ENCODE measurements around the gene GYG1. TPM values are rescaled to one million over a fixed set of nuclear protein-coding genes. Genes with fewer than 3 reads are reported as not detected.

GYG1 gene
- total RNA-seq, 1 experiment from 2014 or later: 34.8 TPM

GRCh38 chr3:149010966-149011365 lies 19.6 kb downstream of the GYG1 start:
- peaks cover 14% of the 10 kb centered on the region for H3K4me1 Mint-ChIP-seq
- H3K36me3 Mint-ChIP-seq: peaks cover 43% of the 10 kb centered on the region
- H3K4me3 Mint-ChIP-seq: no peak overlapping the region
- no peak for ATAC-seq
- POLR2A ChIA-PET: no interaction called here
- no peaks in the 10 kb centered on the region for H3K27me3 Mint-ChIP-seq (ENCODE audit: low read depth)
- H3K9me3 Mint-ChIP-seq: no peaks in the 10 kb centered on the region
- TF ChIP-seq CDX4 (CRISPR knock-in tag; IDR thresholded peaks at IDR 0.05; ENCODE audit: borderline replicate concordance): no peak
- no peak for TF ChIP-seq ZBTB21 (CRISPR knock-in tag; IDR thresholded peaks at IDR 0.05; ENCODE audit: borderline replicate concordance)
- TF ChIP-seq ATF6 (CRISPR knock-in tag; IDR thresholded peaks at IDR 0.05): no peak
- TF ChIP-seq FOXP1 (CRISPR knock-in tag; IDR thresholded peaks at IDR 0.05; ENCODE audit: borderline replicate concordance): no peak
- no peak for TF ChIP-seq ZSCAN18 (CRISPR knock-in tag; IDR thresholded peaks at IDR 0.05)
- TF ChIP-seq, protein P1, sequence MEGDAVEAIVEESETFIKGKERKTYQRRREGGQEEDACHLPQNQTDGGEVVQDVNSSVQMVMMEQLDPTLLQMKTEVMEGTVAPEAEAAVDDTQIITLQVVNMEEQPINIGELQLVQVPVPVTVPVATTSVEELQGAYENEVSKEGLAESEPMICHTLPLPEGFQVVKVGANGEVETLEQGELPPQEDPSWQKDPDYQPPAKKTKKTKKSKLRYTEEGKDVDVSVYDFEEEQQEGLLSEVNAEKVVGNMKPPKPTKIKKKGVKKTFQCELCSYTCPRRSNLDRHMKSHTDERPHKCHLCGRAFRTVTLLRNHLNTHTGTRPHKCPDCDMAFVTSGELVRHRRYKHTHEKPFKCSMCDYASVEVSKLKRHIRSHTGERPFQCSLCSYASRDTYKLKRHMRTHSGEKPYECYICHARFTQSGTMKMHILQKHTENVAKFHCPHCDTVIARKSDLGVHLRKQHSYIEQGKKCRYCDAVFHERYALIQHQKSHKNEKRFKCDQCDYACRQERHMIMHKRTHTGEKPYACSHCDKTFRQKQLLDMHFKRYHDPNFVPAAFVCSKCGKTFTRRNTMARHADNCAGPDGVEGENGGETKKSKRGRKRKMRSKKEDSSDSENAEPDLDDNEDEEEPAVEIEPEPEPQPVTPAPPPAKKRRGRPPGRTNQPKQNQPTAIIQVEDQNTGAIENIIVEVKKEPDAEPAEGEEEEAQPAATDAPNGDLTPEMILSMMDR (IDR thresholded peaks at IDR 0.05): no peak
- CTCF ChIA-PET: no interaction called here
- no peak overlapping the region for H3K27ac Mint-ChIP-seq
- DNase-seq (ENCODE audit: low spot score): no peak

- no peak for TF ChIP-seq ZBTB21 (CRISPR knock-in tag; IDR thresholded peaks at IDR 0.05; ENCODE audit: borderline replicate concordance)
- TF ChIP-seq NR3C1 (CRISPR knock-in tag; conservative IDR thresholded peaks at IDR 0.05; ENCODE audit: low read depth): no peak
- TF ChIP-seq TCF7 (CRISPR knock-in tag; IDR thresholded peaks at IDR 0.05; ENCODE audit: low read depth): no peak
- no peak for TF ChIP-seq NR2C2 (CRISPR knock-in tag; IDR thresholded peaks at IDR 0.05)
- TF ChIP-seq ZNF263 (CRISPR knock-in tag; IDR thresholded peaks at IDR 0.05; ENCODE audit: low read depth): no peak
- no peak for TF ChIP-seq JUN (CRISPR knock-in tag; IDR thresholded peaks at IDR 0.05)
- TF ChIP-seq E2F1 (CRISPR knock-in tag; IDR thresholded peaks at IDR 0.05): no peak
- TF ChIP-seq, protein P2, sequence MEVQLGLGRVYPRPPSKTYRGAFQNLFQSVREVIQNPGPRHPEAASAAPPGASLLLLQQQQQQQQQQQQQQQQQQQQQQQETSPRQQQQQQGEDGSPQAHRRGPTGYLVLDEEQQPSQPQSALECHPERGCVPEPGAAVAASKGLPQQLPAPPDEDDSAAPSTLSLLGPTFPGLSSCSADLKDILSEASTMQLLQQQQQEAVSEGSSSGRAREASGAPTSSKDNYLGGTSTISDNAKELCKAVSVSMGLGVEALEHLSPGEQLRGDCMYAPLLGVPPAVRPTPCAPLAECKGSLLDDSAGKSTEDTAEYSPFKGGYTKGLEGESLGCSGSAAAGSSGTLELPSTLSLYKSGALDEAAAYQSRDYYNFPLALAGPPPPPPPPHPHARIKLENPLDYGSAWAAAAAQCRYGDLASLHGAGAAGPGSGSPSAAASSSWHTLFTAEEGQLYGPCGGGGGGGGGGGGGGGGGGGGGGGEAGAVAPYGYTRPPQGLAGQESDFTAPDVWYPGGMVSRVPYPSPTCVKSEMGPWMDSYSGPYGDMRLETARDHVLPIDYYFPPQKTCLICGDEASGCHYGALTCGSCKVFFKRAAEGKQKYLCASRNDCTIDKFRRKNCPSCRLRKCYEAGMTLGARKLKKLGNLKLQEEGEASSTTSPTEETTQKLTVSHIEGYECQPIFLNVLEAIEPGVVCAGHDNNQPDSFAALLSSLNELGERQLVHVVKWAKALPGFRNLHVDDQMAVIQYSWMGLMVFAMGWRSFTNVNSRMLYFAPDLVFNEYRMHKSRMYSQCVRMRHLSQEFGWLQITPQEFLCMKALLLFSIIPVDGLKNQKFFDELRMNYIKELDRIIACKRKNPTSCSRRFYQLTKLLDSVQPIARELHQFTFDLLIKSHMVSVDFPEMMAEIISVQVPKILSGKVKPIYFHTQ (CRISPR knock-in tag; IDR thresholded peaks at IDR 0.05): no peak
- TF ChIP-seq NFYB (CRISPR knock-in tag; conservative IDR thresholded peaks at IDR 0.05; ENCODE audit: low read depth): no peak
- no peak for TF ChIP-seq TP53 (CRISPR knock-in tag; IDR thresholded peaks at IDR 0.05)
- no peak for TF ChIP-seq FOXK1 (CRISPR knock-in tag; IDR thresholded peaks at IDR 0.05)
- TF ChIP-seq, protein P3, sequence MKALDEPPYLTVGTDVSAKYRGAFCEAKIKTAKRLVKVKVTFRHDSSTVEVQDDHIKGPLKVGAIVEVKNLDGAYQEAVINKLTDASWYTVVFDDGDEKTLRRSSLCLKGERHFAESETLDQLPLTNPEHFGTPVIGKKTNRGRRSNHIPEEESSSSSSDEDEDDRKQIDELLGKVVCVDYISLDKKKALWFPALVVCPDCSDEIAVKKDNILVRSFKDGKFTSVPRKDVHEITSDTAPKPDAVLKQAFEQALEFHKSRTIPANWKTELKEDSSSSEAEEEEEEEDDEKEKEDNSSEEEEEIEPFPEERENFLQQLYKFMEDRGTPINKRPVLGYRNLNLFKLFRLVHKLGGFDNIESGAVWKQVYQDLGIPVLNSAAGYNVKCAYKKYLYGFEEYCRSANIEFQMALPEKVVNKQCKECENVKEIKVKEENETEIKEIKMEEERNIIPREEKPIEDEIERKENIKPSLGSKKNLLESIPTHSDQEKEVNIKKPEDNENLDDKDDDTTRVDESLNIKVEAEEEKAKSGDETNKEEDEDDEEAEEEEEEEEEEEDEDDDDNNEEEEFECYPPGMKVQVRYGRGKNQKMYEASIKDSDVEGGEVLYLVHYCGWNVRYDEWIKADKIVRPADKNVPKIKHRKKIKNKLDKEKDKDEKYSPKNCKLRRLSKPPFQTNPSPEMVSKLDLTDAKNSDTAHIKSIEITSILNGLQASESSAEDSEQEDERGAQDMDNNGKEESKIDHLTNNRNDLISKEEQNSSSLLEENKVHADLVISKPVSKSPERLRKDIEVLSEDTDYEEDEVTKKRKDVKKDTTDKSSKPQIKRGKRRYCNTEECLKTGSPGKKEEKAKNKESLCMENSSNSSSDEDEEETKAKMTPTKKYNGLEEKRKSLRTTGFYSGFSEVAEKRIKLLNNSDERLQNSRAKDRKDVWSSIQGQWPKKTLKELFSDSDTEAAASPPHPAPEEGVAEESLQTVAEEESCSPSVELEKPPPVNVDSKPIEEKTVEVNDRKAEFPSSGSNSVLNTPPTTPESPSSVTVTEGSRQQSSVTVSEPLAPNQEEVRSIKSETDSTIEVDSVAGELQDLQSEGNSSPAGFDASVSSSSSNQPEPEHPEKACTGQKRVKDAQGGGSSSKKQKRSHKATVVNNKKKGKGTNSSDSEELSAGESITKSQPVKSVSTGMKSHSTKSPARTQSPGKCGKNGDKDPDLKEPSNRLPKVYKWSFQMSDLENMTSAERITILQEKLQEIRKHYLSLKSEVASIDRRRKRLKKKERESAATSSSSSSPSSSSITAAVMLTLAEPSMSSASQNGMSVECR (CRISPR knock-in tag; IDR thresholded peaks at IDR 0.05; ENCODE audit: borderline replicate concordance): no peak
- TF ChIP-seq SMAD4 (CRISPR knock-in tag; IDR thresholded peaks at IDR 0.05): no peak
- TF ChIP-seq ESRRA (CRISPR knock-in tag; IDR thresholded peaks at IDR 0.05; ENCODE audit: borderline replicate concordance): no peak
- TF ChIP-seq ZNF138 (CRISPR knock-in tag; conservative IDR thresholded peaks at IDR 0.05): no peak
- no peak for TF ChIP-seq NFE2L1 (CRISPR knock-in tag; IDR thresholded peaks at IDR 0.05)
- peaks cover 19% of the 10 kb centered on the region for H3K4me1 Mint-ChIP-seq
- CTCF ChIA-PET: no interaction called here
- ATAC-seq (no peak), DNase-seq (ENCODE audit: low spot score) (no peak)
- no peaks in the 10 kb centered on the region for H3K9me3 Mint-ChIP-seq
- POLR2A ChIA-PET: no interaction called here
- H3K4me3 Mint-ChIP-seq: no peak overlapping the region
- H3K36me3 Mint-ChIP-seq: peaks cover 47% of the 10 kb centered on the region
- no peaks in the 10 kb centered on the region for H3K27me3 Mint-ChIP-seq (ENCODE audit: low read depth)
- H3K27ac Mint-ChIP-seq: no peak overlapping the region
These were observed 20.3 kb downstream of the GYG1 start for GRCh38 chr3:149011676-149012075.
